GM19397 (cell line): ENCODE data around the gene TFB1M.

ENCODE experiments used
- ATAC-seq: cut with Tn5 transposase; IDR thresholded peaks from one replicate; pipeline ENCODE4 v1.9.1; 2021; ENCODE audit warnings: mild to moderate bottlenecking, moderate library complexity; ENCODE audit not compliant: unreplicated experiment

The TFB1M gene

DNA sequence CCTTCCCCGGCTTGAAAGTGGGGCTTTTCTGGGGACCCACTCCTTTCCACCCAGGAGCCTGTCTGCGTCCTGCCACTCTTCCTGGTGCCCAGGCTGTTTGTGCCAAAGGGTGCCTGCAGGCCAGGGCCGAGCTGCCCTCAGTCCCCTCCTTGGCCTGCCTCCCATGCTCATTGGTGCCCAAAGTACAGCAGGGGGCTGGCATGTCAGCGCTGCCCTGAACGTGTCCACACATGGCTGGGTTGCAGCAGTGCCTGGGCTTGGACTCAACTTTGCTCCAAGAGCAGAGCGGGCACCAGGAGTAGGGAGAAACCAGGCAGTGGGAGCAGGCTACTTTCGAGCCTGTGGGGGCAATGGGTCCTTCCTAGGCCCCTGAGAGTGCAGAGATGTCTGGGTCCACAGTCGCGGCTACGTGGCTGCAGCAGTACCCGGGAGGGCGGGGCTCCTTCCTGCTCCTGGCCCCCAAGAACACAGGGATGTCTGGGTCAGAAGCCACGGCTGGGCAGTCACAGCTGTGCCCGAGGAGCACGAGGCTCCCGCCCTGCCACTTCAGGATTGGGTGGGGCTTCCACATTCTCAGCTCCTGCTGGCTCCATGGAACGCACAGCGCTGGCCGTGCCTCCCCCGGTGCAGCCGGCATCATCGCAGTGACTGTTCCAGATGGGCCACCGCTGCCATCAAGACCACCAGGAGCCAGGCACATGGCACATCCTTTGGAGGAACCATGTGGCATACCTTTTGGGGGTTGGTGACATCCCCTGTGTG, 100.5 kb downstream of the TFB1M start:
- ATAC-seq: no peak

DNA sequence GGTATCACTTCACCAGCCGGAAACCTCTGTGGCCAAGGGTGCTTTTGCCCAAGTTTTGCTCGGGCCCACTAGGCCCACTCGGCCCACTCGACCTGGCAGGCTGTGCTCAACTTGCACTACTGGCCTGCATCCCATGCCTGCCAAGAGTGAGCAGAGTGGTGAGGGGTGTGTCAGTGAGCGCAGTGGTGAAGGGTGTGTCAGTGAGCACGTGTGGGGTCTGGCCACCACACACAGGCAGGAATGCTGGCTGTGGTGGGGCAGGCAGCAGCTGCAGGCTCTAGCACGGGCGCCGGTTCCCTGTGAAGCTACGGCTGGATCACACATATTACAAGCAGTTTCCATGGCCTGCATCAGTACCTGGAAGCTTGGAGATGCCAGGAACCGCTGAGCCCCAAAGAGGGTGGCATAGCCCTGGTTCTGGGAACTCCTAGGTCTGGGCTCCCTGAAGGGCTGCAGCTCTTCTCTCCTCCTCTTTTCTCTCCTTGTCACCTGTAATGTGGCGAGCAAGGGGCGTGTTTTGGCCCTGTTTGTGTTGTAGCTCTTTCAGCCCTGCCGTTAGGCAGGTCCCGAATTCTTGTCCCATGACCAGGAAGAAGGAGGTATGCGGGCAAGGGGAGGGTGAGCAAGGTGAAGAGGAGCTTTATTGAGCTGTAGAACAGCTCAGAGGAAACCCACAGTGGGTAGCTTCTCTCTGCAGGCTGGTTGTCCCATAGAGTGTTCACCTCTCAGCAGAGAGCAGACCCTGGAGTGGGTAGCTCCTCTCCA, 101.5 kb downstream of the TFB1M start:
- ATAC-seq: no peak

DNA sequence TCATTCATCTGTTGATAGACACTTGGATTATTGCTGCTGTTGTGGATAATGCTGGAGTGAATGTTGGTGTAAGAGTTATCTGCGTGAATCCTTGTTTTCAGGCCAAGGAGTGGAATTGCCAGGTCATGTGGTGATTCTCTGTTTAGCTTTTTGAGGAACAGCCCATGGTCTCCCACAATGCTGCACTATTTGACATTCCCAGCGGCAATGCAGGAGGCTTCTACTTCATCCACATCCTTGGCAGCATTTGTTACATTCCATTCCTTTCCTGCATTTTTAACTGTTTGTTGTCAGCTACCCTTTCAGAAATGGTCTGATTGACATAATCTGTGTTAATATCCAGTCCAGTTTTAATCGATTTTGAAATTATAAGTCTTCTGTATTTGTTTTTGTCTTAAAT, 102.2 kb downstream of the TFB1M start:
- ATAC-seq: no peak

DNA sequence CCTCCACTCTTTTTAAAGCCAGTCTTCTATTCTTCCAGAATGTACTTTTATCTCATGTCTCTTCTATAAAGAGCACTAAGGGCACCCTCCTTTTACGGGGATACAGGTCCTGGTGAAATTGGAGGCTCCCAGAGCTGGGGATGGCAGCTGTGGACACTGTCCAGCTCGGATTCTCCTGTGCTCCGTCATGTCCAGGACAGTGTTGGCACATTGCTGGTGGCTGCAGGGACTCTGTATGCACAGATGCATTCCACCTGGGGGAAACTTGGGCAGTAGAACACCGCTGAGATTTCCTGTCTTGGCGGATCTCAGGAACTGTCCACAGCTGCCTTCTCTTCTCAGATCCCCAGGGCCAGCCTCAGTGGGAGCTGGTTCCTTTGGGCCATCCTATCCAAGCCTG, 107.1 kb downstream of the TFB1M start:
- no peak for ATAC-seq
